HL-60 (cell line): ENCODE data around the gene CREB5.

ENCODE experiments used
- CTCF ChIP-seq: IDR thresholded peaks from one replicate; pipeline ENCODE4 v1.5.1; 2011; ENCODE audit warnings: low read length, control low read depth, inconsistent platforms; ENCODE audit not compliant: insufficient read depth
- GABPA ChIP-seq: IDR thresholded peaks from 2 replicates; pipeline ENCODE4 v1.6.1; 2012; ENCODE audit warnings: low read depth
- POLR2AphosphoS5 ChIP-seq: IDR thresholded peaks from 2 replicates; pipeline ENCODE4 v1.6.1; 2012; ENCODE audit warnings: low read depth
- SPI1 ChIP-seq: IDR thresholded peaks from 2 replicates; pipeline ENCODE4 v1.6.1; 2012; ENCODE audit warnings: low read depth, mild to moderate bottlenecking, borderline replicate concordance
- TF ChIP-seq, protein P1 (sequence below): IDR thresholded peaks from 2 replicates; pipeline ENCODE4 v1.6.1; 2012; ENCODE audit warnings: low read depth; ENCODE audit not compliant: insufficient replicate concordance

- TF ChIP-seq, protein P1, sequence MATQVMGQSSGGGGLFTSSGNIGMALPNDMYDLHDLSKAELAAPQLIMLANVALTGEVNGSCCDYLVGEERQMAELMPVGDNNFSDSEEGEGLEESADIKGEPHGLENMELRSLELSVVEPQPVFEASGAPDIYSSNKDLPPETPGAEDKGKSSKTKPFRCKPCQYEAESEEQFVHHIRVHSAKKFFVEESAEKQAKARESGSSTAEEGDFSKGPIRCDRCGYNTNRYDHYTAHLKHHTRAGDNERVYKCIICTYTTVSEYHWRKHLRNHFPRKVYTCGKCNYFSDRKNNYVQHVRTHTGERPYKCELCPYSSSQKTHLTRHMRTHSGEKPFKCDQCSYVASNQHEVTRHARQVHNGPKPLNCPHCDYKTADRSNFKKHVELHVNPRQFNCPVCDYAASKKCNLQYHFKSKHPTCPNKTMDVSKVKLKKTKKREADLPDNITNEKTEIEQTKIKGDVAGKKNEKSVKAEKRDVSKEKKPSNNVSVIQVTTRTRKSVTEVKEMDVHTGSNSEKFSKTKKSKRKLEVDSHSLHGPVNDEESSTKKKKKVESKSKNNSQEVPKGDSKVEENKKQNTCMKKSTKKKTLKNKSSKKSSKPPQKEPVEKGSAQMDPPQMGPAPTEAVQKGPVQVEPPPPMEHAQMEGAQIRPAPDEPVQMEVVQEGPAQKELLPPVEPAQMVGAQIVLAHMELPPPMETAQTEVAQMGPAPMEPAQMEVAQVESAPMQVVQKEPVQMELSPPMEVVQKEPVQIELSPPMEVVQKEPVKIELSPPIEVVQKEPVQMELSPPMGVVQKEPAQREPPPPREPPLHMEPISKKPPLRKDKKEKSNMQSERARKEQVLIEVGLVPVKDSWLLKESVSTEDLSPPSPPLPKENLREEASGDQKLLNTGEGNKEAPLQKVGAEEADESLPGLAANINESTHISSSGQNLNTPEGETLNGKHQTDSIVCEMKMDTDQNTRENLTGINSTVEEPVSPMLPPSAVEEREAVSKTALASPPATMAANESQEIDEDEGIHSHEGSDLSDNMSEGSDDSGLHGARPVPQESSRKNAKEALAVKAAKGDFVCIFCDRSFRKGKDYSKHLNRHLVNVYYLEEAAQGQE = no peak
- TF ChIP-seq CTCF = no peak
- no peak for TF ChIP-seq POLR2AphosphoS5
- TF ChIP-seq GABPA = no peak
- no peak for TF ChIP-seq SPI1
These were observed 5.1 kb downstream of the CREB5 start for GRCh38 chr7:28417321-28417940.
